HCT116 (cell line): Measurements from ENCODE around the gene CASTOR1. TPM values are rescaled to one million over a fixed set of nuclear protein-coding genes. Genes with fewer than 3 reads are reported as not detected.

Experiments used
- ATAC-seq: fragments of 200-7000 bp; cut with Tn5 transposase; 2 replicates; pipeline ENCODE4 v1.9.1; 2020; ENCODE audit warnings: mild to moderate bottlenecking, moderate library complexity
- BruUV-seq: library from RNA; stranded (reverse); fragments of 400-500 nt; replicated peaks from 2 replicates; lab custom pipeline; 2021; lab: Mats Ljungman, UMichigan
- CTCF ChIA-PET: fragments of 300-600 bp; sonication (Branson Sonifier 250); formaldehyde crosslinking; loops from one replicate; lab custom pipeline; 2021; ENCODE audit warnings: antibody characterized with exemption; lab: Charles Lee
- POLR2A ChIA-PET: fragments of 300-600, 350-600 bp; sonication (Branson Sonifier 250); formaldehyde crosslinking; loops from one replicate; lab custom pipeline; 2021; ENCODE audit warnings: antibody characterized with exemption; lab: Charles Lee
- RAD21 ChIA-PET, 2 experiments: fragments of 300-600 bp; sonication (Branson Sonifier 250); formaldehyde crosslinking; loops; one replicate each; lab custom pipeline; 2023; ENCODE audit warnings: low total read pairs in 2 of 2; ENCODE audit not compliant: uncharacterized antibody in 2 of 2, unreplicated experiment in 2 of 2, low non-redundant PET in 1 of 2; lab: Charles Lee
- DNase-seq: peaks from one replicate; pipeline ENCODE4 v3.0.0-alpha.2; 2010; ENCODE audit warnings: low read depth, low spot score
- H2AFZ ChIP-seq: fragments of 200-600 bp; shearing (Covaris generic), sonication (generic); 2 replicates; pipeline ENCODE4 v1.6.1; 2017; ENCODE audit warnings: low read depth, mixed run types, mixed read lengths, antibody characterized with exemption, low read length; ENCODE audit not compliant: poor library complexity, severe bottlenecking
- H3K27ac ChIP-seq: 2 replicates; pipeline ENCODE4 v1.5.1; 2012; ENCODE audit warnings: low read depth, low read length
- H3K27me3 ChIP-seq: fragments of 200-600 bp; sonication (generic); 2 replicates; pipeline ENCODE4 v1.6.1; 2016; ENCODE audit warnings: mixed run types, low read length, mixed read lengths; ENCODE audit not compliant: insufficient read depth
- H3K36me3 ChIP-seq, 2 experiments: fragments of 200-500 bp in 1 of 2; fragments of 200-600 bp in 1 of 2; sonication (Bioruptor generic) in 1 of 2; sonication (generic) in 1 of 2; 2 replicates each; pipeline versions ENCODE4 v1.5.1 to v1.6.1; 2014 to 2016; ENCODE audit warnings: low read length in 2 of 2, inconsistent platforms in 1 of 2, mixed read lengths in 1 of 2, mixed run types in 1 of 2; ENCODE audit not compliant: insufficient read depth in 2 of 2, control insufficient read depth in 1 of 2
- H3K4me1 ChIP-seq, 2 experiments: fragments of 200-600 bp in 1 of 2; sonication (generic) in 1 of 2; 2 replicates each; pipeline versions ENCODE4 v1.5.1 to v1.6.1; 2012 to 2017; ENCODE audit warnings: low read length in 2 of 2, inconsistent platforms in 1 of 2, mild to moderate bottlenecking in 1 of 2, mixed read lengths in 1 of 2, mixed run types in 1 of 2, moderate library complexity in 1 of 2; ENCODE audit not compliant: insufficient read depth in 2 of 2, control insufficient read depth in 1 of 2
- H3K4me2 ChIP-seq: fragments of 200-600 bp; sonication (generic); 2 replicates; pipeline ENCODE4 v1.6.1; 2017; ENCODE audit warnings: mixed run types, low read length, mixed read lengths
- H3K4me3 ChIP-seq, 2 experiments: fragments of 200-600 bp in 1 of 2; sonication (generic) in 1 of 2; replicated peaks in 1 of 2; 2 replicates each; pipeline ENCODE4 v1.5.1; 2011 to 2016; ENCODE audit warnings: low read length in 2 of 2, control low read depth in 1 of 2, low read depth in 1 of 2, mild to moderate bottlenecking in 1 of 2, mixed read lengths in 1 of 2, mixed run types in 1 of 2
- H3K79me2 ChIP-seq: fragments of 200-600 bp; sonication (generic); 2 replicates; pipeline ENCODE4 v1.6.1; 2017; ENCODE audit warnings: mild to moderate bottlenecking, mixed run types, low read length, moderate library complexity, mixed read lengths; ENCODE audit not compliant: insufficient read depth
- H3K9ac ChIP-seq: fragments of 200-600 bp; sonication (generic); 2 replicates; pipeline ENCODE4 v1.6.1; 2016; ENCODE audit warnings: low read length, mixed read lengths
- H3K9me2 ChIP-seq: fragments of 200-600 bp; sonication (generic), shearing (Covaris generic); 2 replicates; pipeline ENCODE4 v1.6.1; 2017; ENCODE audit warnings: mixed run types, mild to moderate bottlenecking, moderate library complexity; ENCODE audit not compliant: insufficient read depth
- H3K9me3 ChIP-seq, 2 experiments: fragments of 200-500 bp in 1 of 2; fragments of 200-600 bp in 1 of 2; sonication (Bioruptor generic) in 1 of 2; sonication (generic) in 1 of 2; 2 replicates each; pipeline ENCODE4 v1.6.1; 2014 to 2017; ENCODE audit warnings: low read length in 2 of 2, mixed read lengths in 2 of 2, inconsistent platforms in 1 of 2, low read depth in 1 of 2, mild to moderate bottlenecking in 1 of 2, mixed run types in 1 of 2, moderate library complexity in 1 of 2; ENCODE audit not compliant: control insufficient read depth in 1 of 2, insufficient read depth in 1 of 2
- H4K20me1 ChIP-seq: fragments of 200-600 bp; sonication (generic), shearing (Covaris generic); 2 replicates; pipeline ENCODE4 v1.6.1; 2017; ENCODE audit warnings: mixed run types, mild to moderate bottlenecking, moderate library complexity; ENCODE audit not compliant: insufficient read depth
- CTCF ChIP-seq, 3 experiments: fragments of 200-600 bp in 1 of 3; sonication (generic) in 1 of 3; IDR thresholded peaks in 2 of 3; conservative IDR thresholded peaks in 1 of 3; 2 replicates each; pipeline ENCODE4 v1.5.1; 2012 to 2017; ENCODE audit warnings: low read depth in 2 of 3, low read length in 2 of 3, antibody characterized with exemption in 1 of 3, borderline replicate concordance in 1 of 3, control low read depth in 1 of 3, mild to moderate bottlenecking in 1 of 3, mixed read lengths in 1 of 3, mixed run types in 1 of 3, moderate library complexity in 1 of 3; ENCODE audit not compliant: insufficient read depth in 1 of 3
- EZH2phosphoT487 ChIP-seq: fragments of 200-600 bp; IDR thresholded peaks from 2 replicates; pipeline ENCODE4 v1.6.1; 2018; ENCODE audit warnings: antibody characterized with exemption, borderline replicate concordance
- FOSL1 ChIP-seq: IDR thresholded peaks from 2 replicates; pipeline ENCODE4 v1.6.1; 2012; ENCODE audit warnings: low read depth
- JUND ChIP-seq: IDR thresholded peaks from 2 replicates; pipeline ENCODE4 v1.6.1; 2012
- MAX ChIP-seq: IDR thresholded peaks from 2 replicates; pipeline ENCODE4 v1.6.1; 2012
- POLR2AphosphoS5 ChIP-seq: IDR thresholded peaks from 2 replicates; pipeline ENCODE4 v1.6.1; 2011; ENCODE audit warnings: mild to moderate bottlenecking, low read depth, low read length, moderate library complexity
- RAD21 ChIP-seq: IDR thresholded peaks from 2 replicates; pipeline ENCODE4 v1.6.1; 2012; ENCODE audit warnings: low read depth, mild to moderate bottlenecking
- SIN3A ChIP-seq: IDR thresholded peaks from 2 replicates; pipeline ENCODE4 v1.6.1; 2012; ENCODE audit warnings: low read depth
- SP1 ChIP-seq: IDR thresholded peaks from 2 replicates; pipeline ENCODE4 v1.6.1; 2012; ENCODE audit warnings: low read depth
- YY1 ChIP-seq: IDR thresholded peaks from 2 replicates; pipeline ENCODE4 v1.6.1; 2011; ENCODE audit warnings: low read length, low read depth, moderate library complexity, mild to moderate bottlenecking; ENCODE audit not compliant: insufficient replicate concordance; ENCODE audit errors: extremely low read depth
- ZNF274 ChIP-seq: fragments of 200-500 bp; sonication (Bioruptor generic); IDR thresholded peaks from 2 replicates; pipeline ENCODE4 v1.6.1; 2014; ENCODE audit warnings: mild to moderate bottlenecking, low read depth, low read length, inconsistent platforms
- intact Hi-C: fragments of 100-400 bp; cut with micrococcal nuclease; formaldehyde crosslinking; loops from 2 replicates; pipeline ENCODE4 v1.10.0; 2022
- total RNA-seq: library from RNA; stranded (reverse); gene quantifications from one replicate; pipeline ENCODE4 v1.2.1, GENCODE V29; 2021; ENCODE audit not compliant: unreplicated experiment

CASTOR1 gene
- total RNA-seq, 1 experiment from 2014 or later: 6.5 TPM

GRCh38 chr22:30328466-30329049 lies 39.3 kb upstream of the CASTOR1 start:
- Histone ChIP-seq H4K20me1 (no peaks in the 10 kb centered on the region), H3K4me2 (no peak overlapping the region), H3K79me2 (peaks cover 4% of the 10 kb centered on the region; the same call in 1 of the 2 replicates), H3K27me3 (no peaks in the 10 kb centered on the region), H3K36me3 (peaks cover 7 to 19% of the 10 kb centered on the region in 2 experiments; a peak in 3 of 4 replicates), H3K4me1 (peaks cover 26 to 39% of the 10 kb centered on the region in 2 experiments), H3K9ac (no peak overlapping the region), H3K9me3 (no peaks in the 10 kb centered on the region), H3K9me2 (no peaks in the 10 kb centered on the region), H3K27ac (peak overlapping the region; percentile 49; the same call in 1 of the 2 replicates), H2AFZ (no peak overlapping the region), H3K4me3 (no peak overlapping the region)
- RAD21 ChIA-PET: interaction anchor here (1.0 to 3.4 kb wide), 4 partner anchors 28 to 41 kb away, joined by 3 to 21 read pairs (median 10); partner anchors contain the start of genes CCDC157 (in 1 of the 2) and SF3A1 (in 1 of the 2)
- no TSS peak for BruUV-seq
- POLR2A ChIA-PET: interaction anchor here (0.6 to 2.1 kb wide), 5 partner anchors 9 to 96 kb away, joined by 3 to 7 read pairs (median 4); partner anchors contain the start of genes CCDC157 and SF3A1
- CTCF ChIA-PET: interaction anchor here (1.0 to 6.4 kb wide), 3 partner anchors 14 to 39 kb away, joined by 3 to 81 read pairs (median 4); partner anchors contain the start of genes CASTOR1, CCDC157 and SF3A1
- no peak for ATAC-seq
- no peak for DNase-seq
- TF ChIP-seq MAX (no peak), POLR2AphosphoS5 (no peak), FOSL1 (no peak), ZNF274 (no peak), RAD21 (no peak), YY1 (no peak), SP1 (no peak), EZH2phosphoT487 (no peak), CTCF (IDR thresholded peaks at IDR 0.05 in 2 of 3, conservative IDR thresholded peaks at IDR 0.05 in 1 of 3; ENCODE audit: borderline replicate concordance in 1 of 3, insufficient read depth in 1 of 3, low read depth in 2 of 3, low read length in 2 of 3) (no peak), SIN3A (no peak), JUND (no peak)
- intact Hi-C loops: no loop called here
